ENCODE measurements around the gene N4BP2L1.

DNA sequence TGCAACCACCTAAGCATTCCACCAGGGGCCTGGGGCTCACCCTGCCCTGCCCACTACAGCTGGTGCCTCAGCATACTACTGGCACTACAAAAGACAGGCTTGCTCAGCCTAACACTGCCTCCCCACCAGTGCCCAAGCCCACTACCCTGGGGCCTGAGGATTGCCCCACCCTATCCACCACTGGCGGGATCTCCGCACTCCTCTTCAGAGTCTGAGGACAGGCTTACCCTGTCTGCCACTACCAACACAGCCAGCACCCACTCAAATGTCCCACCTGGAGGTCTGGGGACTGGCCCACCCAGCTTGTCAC is 27.6 kb upstream of the N4BP2L1 start:
- TF ChIP-seq EZH2 (IDR thresholded peaks at IDR 0.05; ENCODE audit: insufficient read depth, poor library complexity, severe bottlenecking) (no peak), EZH2phosphoT487 (IDR thresholded peaks at IDR 0.05; ENCODE audit: insufficient read depth, low read depth) (no peak)

All from GM23248 (cell line).